CD14-positive monocyte (primary cell): ENCODE measurements around the gene GUCY2D. TPM values are rescaled to one million over a fixed set of nuclear protein-coding genes. Genes with fewer than 3 reads are reported as not detected.

Experiments used
- DNase-seq, 3 donors: peaks; one replicate each; pipeline ENCODE4 v3.0.0-alpha.2; 2011 to 2022
- H2AFZ ChIP-seq: 2 replicates; pipeline ENCODE4 v1.6.0; 2012; ENCODE audit warnings: mild to moderate bottlenecking, low read depth, low read length, inconsistent platforms; ENCODE audit not compliant: insufficient read depth, poor library complexity, severe bottlenecking
- H3K27ac ChIP-seq, 2 donors: 1 replicate in 1 of 2; 2 replicates in 1 of 2; pipeline ENCODE4 v1.5.1; 2012 to 2013; ENCODE audit warnings: low read length in 2 of 2, control low read depth in 1 of 2, inconsistent platforms in 1 of 2, low read depth in 1 of 2, mild to moderate bottlenecking in 1 of 2
- H3K27me3 ChIP-seq, 2 donors: one replicate each; pipeline versions ENCODE4 v1.6.0 to v1.6.1; 2011 to 2013; ENCODE audit warnings: low read length in 2 of 2; ENCODE audit not compliant: control insufficient read depth in 2 of 2, insufficient read depth in 2 of 2
- H3K36me3 ChIP-seq, 2 donors: replicated peaks in 1 of 2; 1 replicate in 1 of 2; 2 replicates in 1 of 2; pipeline versions ENCODE4 v1.5.1 to v1.6.1; 2012 to 2013; ENCODE audit warnings: low read length in 2 of 2, control low read depth in 1 of 2, inconsistent platforms in 1 of 2, mild to moderate bottlenecking in 1 of 2; ENCODE audit not compliant: insufficient read depth in 2 of 2, control insufficient read depth in 1 of 2
- H3K4me1 ChIP-seq, 2 donors: 1 replicate in 1 of 2; 2 replicates in 1 of 2; pipeline versions ENCODE4 v1.5.1 to v1.6.1; 2012 to 2013; ENCODE audit warnings: low read length in 2 of 2, control low read depth in 1 of 2, inconsistent platforms in 1 of 2, mild to moderate bottlenecking in 1 of 2, moderate library complexity in 1 of 2; ENCODE audit not compliant: insufficient read depth in 2 of 2, control insufficient read depth in 1 of 2
- H3K4me2 ChIP-seq: replicated peaks from 2 replicates; pipeline ENCODE3; 2012; ENCODE audit warnings: low read length, moderate library complexity, mild to moderate bottlenecking; ENCODE audit not compliant: poor library complexity, severe bottlenecking; ENCODE audit errors: extremely low read depth
- H3K4me3 ChIP-seq, 3 experiments: fragments of 200-600 bp in 1 of 3; sonication (generic) in 1 of 3; replicated peaks in 1 of 3; 1 replicate in 2 of 3; 2 replicates in 1 of 3; pipeline ENCODE4 v1.5.1; 2011 to 2013; ENCODE audit warnings: low read length in 3 of 3, mild to moderate bottlenecking in 3 of 3, control low read depth in 2 of 3, low read depth in 2 of 3, inconsistent platforms in 1 of 3, moderate library complexity in 1 of 3
- H3K79me2 ChIP-seq: 2 replicates; pipeline ENCODE4 v1.6.0; 2012; ENCODE audit warnings: mild to moderate bottlenecking, control low read depth, inconsistent platforms, low read length, moderate library complexity; ENCODE audit not compliant: insufficient read depth
- H3K9ac ChIP-seq: 2 replicates; pipeline ENCODE4 v1.6.0; 2017; ENCODE audit warnings: low read length, mild to moderate bottlenecking; ENCODE audit not compliant: insufficient read depth, poor library complexity, severe bottlenecking
- H3K9me3 ChIP-seq, 2 donors: replicated peaks in 1 of 2; 1 replicate in 1 of 2; 2 replicates in 1 of 2; pipeline versions ENCODE4 v1.5.1 to v1.6.1; 2012 to 2013; ENCODE audit warnings: low read length in 2 of 2, control low read depth in 1 of 2; ENCODE audit not compliant: control insufficient read depth in 1 of 2, insufficient read depth in 1 of 2
- H4K20me1 ChIP-seq: 2 replicates; pipeline ENCODE4 v1.6.0; 2012; ENCODE audit warnings: mild to moderate bottlenecking, low read length, control low read depth, moderate library complexity; ENCODE audit not compliant: insufficient read depth
- H3K27ac Mint-ChIP-seq, 7 donors: one replicate each; pipeline ENCODE4 v1.8.0; 2020; ENCODE audit warnings: mild to moderate bottlenecking in 7 of 7, mixed read lengths in 7 of 7, moderate library complexity in 6 of 7, inconsistent platforms in 2 of 7
- H3K27me3 Mint-ChIP-seq, 3 donors: one replicate each; pipeline ENCODE4 v1.8.0; 2021 to 2022; ENCODE audit warnings: low read depth in 3 of 3, mild to moderate bottlenecking in 3 of 3, mixed read lengths in 3 of 3, moderate library complexity in 3 of 3, inconsistent platforms in 1 of 3
- H3K36me3 Mint-ChIP-seq, 2 donors: one replicate each; pipeline ENCODE4 v1.8.0; 2020; ENCODE audit warnings: mixed read lengths in 2 of 2, inconsistent platforms in 1 of 2, mild to moderate bottlenecking in 1 of 2
- H3K4me1 Mint-ChIP-seq: one replicate; pipeline ENCODE4 v1.8.0; 2020; ENCODE audit warnings: mild to moderate bottlenecking, mixed read lengths
- H3K4me3 Mint-ChIP-seq, 2 donors: one replicate each; pipeline ENCODE4 v1.8.0; 2020; ENCODE audit warnings: mild to moderate bottlenecking in 2 of 2, mixed read lengths in 2 of 2, moderate library complexity in 1 of 2
- H3K9me3 Mint-ChIP-seq, 7 donors: one replicate each; pipeline ENCODE4 v1.8.0; 2020 to 2022; ENCODE audit warnings: mixed read lengths in 7 of 7, mild to moderate bottlenecking in 6 of 7, moderate library complexity in 6 of 7, inconsistent platforms in 2 of 7
- CTCF ChIP-seq: fragments of 200-600 bp; IDR thresholded peaks from one replicate; pipeline ENCODE4 v1.8.0; 2022; ENCODE audit warnings: antibody characterized with exemption, mild to moderate bottlenecking
- WGBS: methylation state at CpG from one replicate; pipeline ENCODE4 v1.1.5; 2013; ENCODE audit warnings: missing lambda C conversion rate; ENCODE audit not compliant: insufficient coverage; 5-methylcytosine and 5-hydroxymethylcytosine counted together
- intact Hi-C, 2 donors: fragments of 100-400 bp; cut with micrococcal nuclease; formaldehyde crosslinking; loops; one replicate each; pipeline versions ENCODE4 v1.15.0 to v1.15.1; 2023
- polyA plus RNA-seq, 3 donors: library from polyadenylated mRNA; depleted of rRNA in 1 of 3; unstranded in 2 of 3; stranded (reverse) in 1 of 3; fragments of 300-500 nt in 2 of 3; fragments of >200 nt in 1 of 3; fragmentation: Illumina TruSeq in 2 of 3; gene quantifications; 1 replicate in 2 of 3; 2 replicates in 1 of 3; pipeline ENCODE4 v1.2.3, GENCODE V29; 2012 to 2021

Gene GUCY2D
- polyA plus RNA-seq, 3 donors, result 0.04 to 0.46 TPM; not detected in 1

GRCh38 chr17:8015957-8016631 is 13.7 kb downstream of the GUCY2D start:
- no peaks in the 10 kb centered on the region for H3K9me3 ChIP-seq
- H3K27ac ChIP-seq, result peak overlapping the region; percentile 79 to 84
- H3K4me3 ChIP-seq, result peak overlapping the region; percentile 36 to 75 (median 39)
- DNase-seq, result peak in 1 of 3 donors; percentile 23
- H4K20me1 ChIP-seq, result no peaks in the 10 kb centered on the region
- no peaks in the 10 kb centered on the region for H3K36me3 ChIP-seq
- H3K27me3 ChIP-seq, result peaks cover 0 to 6% of the 10 kb centered on the region in 2 donors
- peaks cover 66 to 71% of the 10 kb centered on the region in 2 donors for H3K4me1 ChIP-seq
- H3K27me3 Mint-ChIP-seq, result peaks cover 0 to 13% (median 9%) of the 10 kb centered on the region in 3 donors
- H3K4me1 Mint-ChIP-seq, result peaks cover 66% of the 10 kb centered on the region
- H3K36me3 Mint-ChIP-seq, result peaks cover 0 to 8% of the 10 kb centered on the region in 2 donors
- intact Hi-C loops, result loop anchor here (2.0 kb wide), 2 partner anchors 25 to 41 kb away; no protein-coding TSS in a partner anchor
- WGBS, result 1% methylated on average over 39 of the region's 46 CpGs
- peak overlapping the region; percentile 81 to 89 for H3K4me3 Mint-ChIP-seq
- no peak for TF ChIP-seq CTCF
- H2AFZ ChIP-seq, result peak overlapping the region; percentile 76
- H3K27ac Mint-ChIP-seq, result peak overlapping the region in 5 of 7 donors; percentile 91 to 97 (median 94)
- H3K9ac ChIP-seq, result peak overlapping the region; percentile 42
- peaks cover 0 to 2% (median 0%) of the 10 kb centered on the region in 7 donors for H3K9me3 Mint-ChIP-seq
- H3K4me2 ChIP-seq, result peak overlapping the region; percentile 87
- H3K79me2 ChIP-seq, result no peaks in the 10 kb centered on the region

GRCh38 chr17:8016632-8017424 is 14.4 kb downstream of the GUCY2D start:
- Histone ChIP-seq H3K27ac (peak overlapping the region; percentile 79 to 84), H3K79me2 (no peaks in the 10 kb centered on the region), H3K27me3 (peaks cover 0 to 6% of the 10 kb centered on the region in 2 donors), H3K4me3 (peak overlapping the region; percentile 36 to 75 (median 39)), H4K20me1 (no peaks in the 10 kb centered on the region), H3K4me2 (peak overlapping the region; percentile 87), H2AFZ (peak overlapping the region; percentile 76), H3K9ac (peak overlapping the region; percentile 42), H3K9me3 (no peaks in the 10 kb centered on the region), H3K36me3 (no peaks in the 10 kb centered on the region), H3K4me1 (peaks cover 68 to 78% of the 10 kb centered on the region in 2 donors)
- peaks cover 4 to 15% of the 10 kb centered on the region in 2 donors for H3K36me3 Mint-ChIP-seq
- DNase-seq, result peak; percentile 70 to 85 (median 77)
- peaks cover 0 to 10% (median 9%) of the 10 kb centered on the region in 3 donors for H3K27me3 Mint-ChIP-seq
- peak overlapping the region; percentile 81 to 89 for H3K4me3 Mint-ChIP-seq
- TF ChIP-seq CTCF, result peak; percentile 95
- H3K4me1 Mint-ChIP-seq, result peaks cover 73% of the 10 kb centered on the region
- intact Hi-C loops, result loop anchor here (2.0 kb wide), 2 partner anchors 24 to 40 kb away; no protein-coding TSS in a partner anchor
- H3K27ac Mint-ChIP-seq, result peak overlapping the region; percentile 89 to 97 (median 93)
- WGBS, result 0% methylated on average over 2 of the region's 12 CpGs
- H3K9me3 Mint-ChIP-seq, result peaks cover 0 to 2% (median 0%) of the 10 kb centered on the region in 7 donors
